A673 (cell line): Measurements from ENCODE around the gene DIAPH1.

Experiments used
- CTCF ChIP-seq: fragments of 300-800, 200-600 bp; sonication (generic); conservative IDR thresholded peaks from 2 replicates; pipeline ENCODE4 v1.5.1; 2017; ENCODE audit warnings: low read depth, mild to moderate bottlenecking, antibody characterized with exemption, low read length, moderate library complexity, mixed read lengths
- EZH2 ChIP-seq: fragments of 200-600 bp; sonication (generic); IDR thresholded peaks from 2 replicates; pipeline ENCODE4 v1.6.1; 2017; ENCODE audit warnings: borderline replicate concordance, low read depth, mild to moderate bottlenecking, mixed read lengths, antibody characterized with exemption, low read length; ENCODE audit not compliant: poor library complexity, severe bottlenecking

GRCh38 chr5:141640051-141640415 lies 21.2 kb upstream of the DIAPH1 start:
- TF ChIP-seq CTCF (no peak), EZH2 (no peak)
